ENCODE results near the gene NEUROD2. TPM values are rescaled to one million over a fixed set of nuclear protein-coding genes. Genes with fewer than 3 reads are reported as not detected.

Gene NEUROD2
- total RNA-seq, 1 experiment from 2014 or later, result not detected

GRCh38 chr17:39582658-39583057 is 25.1 kb downstream of the NEUROD2 start:
- H3K27me3 Mint-ChIP-seq (ENCODE audit: insufficient read depth, unreplicated experiment), result peaks cover 25% of the 10 kb centered on the region
- no peak for TF ChIP-seq CTCF (IDR thresholded peaks at IDR 0.05; ENCODE audit: unreplicated experiment)
- no peaks in the 10 kb centered on the region for H3K4me1 Mint-ChIP-seq (ENCODE audit: insufficient read depth, unreplicated experiment)
- BruUV-seq (replicated peaks), result no TSS peak
- no peak overlapping the region for H3K27ac Mint-ChIP-seq (ENCODE audit: low read depth, unreplicated experiment)
- no peaks in the 10 kb centered on the region for H3K36me3 Mint-ChIP-seq (ENCODE audit: insufficient read depth, unreplicated experiment)
- intact Hi-C loops (cut with micrococcal nuclease), result no loop called here
- H3K9me3 Mint-ChIP-seq (ENCODE audit: unreplicated experiment), result no peaks in the 10 kb centered on the region
- DNase-seq (ENCODE audit: unreplicated experiment), result no peak
- CTCF ChIA-PET, result no interaction called here
- POLR2A ChIA-PET, result interaction anchor here (1.4 kb wide), 1 partner anchor 10 kb away, joined by 6 read pairs; no protein-coding TSS in a partner anchor
- no peak overlapping the region for H3K4me3 Mint-ChIP-seq (ENCODE audit: unreplicated experiment)

- Mint-ChIP-seq H3K4me1 (ENCODE audit: insufficient read depth, unreplicated experiment) (no peaks in the 10 kb centered on the region), H3K9me3 (ENCODE audit: unreplicated experiment) (no peaks in the 10 kb centered on the region), H3K27me3 (ENCODE audit: insufficient read depth, unreplicated experiment) (peaks cover 15% of the 10 kb centered on the region), H3K27ac (ENCODE audit: low read depth, unreplicated experiment) (no peak overlapping the region), H3K36me3 (ENCODE audit: insufficient read depth, unreplicated experiment) (no peaks in the 10 kb centered on the region), H3K4me3 (ENCODE audit: unreplicated experiment) (no peak overlapping the region)
- intact Hi-C loops (cut with micrococcal nuclease), result no loop called here
- no peak for TF ChIP-seq CTCF (IDR thresholded peaks at IDR 0.05; ENCODE audit: unreplicated experiment)
- CTCF ChIA-PET, result no interaction called here
- no TSS peak for BruUV-seq (replicated peaks)
- no peak for DNase-seq (ENCODE audit: unreplicated experiment)
- POLR2A ChIA-PET, result no interaction called here
Measured at GRCh38 chr17:39581759-39582085, 26.0 kb downstream of the NEUROD2 start.

GRCh38 chr17:39581071-39581758 is 26.5 kb downstream of the NEUROD2 start:
- intact Hi-C loops (cut with micrococcal nuclease), result no loop called here
- no TSS peak for BruUV-seq (replicated peaks)
- Mint-ChIP-seq H3K4me3 (ENCODE audit: unreplicated experiment) (no peak overlapping the region), H3K27me3 (ENCODE audit: insufficient read depth, unreplicated experiment) (peaks cover 12% of the 10 kb centered on the region), H3K9me3 (ENCODE audit: unreplicated experiment) (no peaks in the 10 kb centered on the region), H3K36me3 (ENCODE audit: insufficient read depth, unreplicated experiment) (no peaks in the 10 kb centered on the region), H3K4me1 (ENCODE audit: insufficient read depth, unreplicated experiment) (no peaks in the 10 kb centered on the region), H3K27ac (ENCODE audit: low read depth, unreplicated experiment) (no peak overlapping the region)
- POLR2A ChIA-PET, result no interaction called here
- TF ChIP-seq CTCF (IDR thresholded peaks at IDR 0.05; ENCODE audit: unreplicated experiment), result no peak
- no peak for DNase-seq (ENCODE audit: unreplicated experiment)
- CTCF ChIA-PET, result no interaction called here

- no TSS peak for BruUV-seq (replicated peaks)
- POLR2A ChIA-PET, result no interaction called here
Measured at GRCh38 chr17:39580082-39580468, 27.6 kb downstream of the NEUROD2 start.

More at GRCh38 chr17:39580082-39580468, 27.6 kb downstream of the NEUROD2 start:
- Mint-ChIP-seq H3K4me1 (ENCODE audit: insufficient read depth, unreplicated experiment) (no peaks in the 10 kb centered on the region), H3K27ac (ENCODE audit: low read depth, unreplicated experiment) (no peak overlapping the region), H3K9me3 (ENCODE audit: unreplicated experiment) (no peaks in the 10 kb centered on the region), H3K4me3 (ENCODE audit: unreplicated experiment) (no peak overlapping the region), H3K36me3 (ENCODE audit: insufficient read depth, unreplicated experiment) (no peaks in the 10 kb centered on the region), H3K27me3 (ENCODE audit: insufficient read depth, unreplicated experiment) (peaks cover 12% of the 10 kb centered on the region)
- CTCF ChIA-PET, result interaction anchor here (0.6 to 1.2 kb wide), 3 partner anchors 9 to 616 kb away, joined by 3 read pairs; no protein-coding TSS in a partner anchor
- no peak for DNase-seq (ENCODE audit: unreplicated experiment)
- TF ChIP-seq CTCF (IDR thresholded peaks at IDR 0.05; ENCODE audit: unreplicated experiment), result no peak
- intact Hi-C loops (cut with micrococcal nuclease), result no loop called here

All from MCF 10A (cell line).